ENCODE measurements around the gene RRP8.

Gene RRP8

DNA sequence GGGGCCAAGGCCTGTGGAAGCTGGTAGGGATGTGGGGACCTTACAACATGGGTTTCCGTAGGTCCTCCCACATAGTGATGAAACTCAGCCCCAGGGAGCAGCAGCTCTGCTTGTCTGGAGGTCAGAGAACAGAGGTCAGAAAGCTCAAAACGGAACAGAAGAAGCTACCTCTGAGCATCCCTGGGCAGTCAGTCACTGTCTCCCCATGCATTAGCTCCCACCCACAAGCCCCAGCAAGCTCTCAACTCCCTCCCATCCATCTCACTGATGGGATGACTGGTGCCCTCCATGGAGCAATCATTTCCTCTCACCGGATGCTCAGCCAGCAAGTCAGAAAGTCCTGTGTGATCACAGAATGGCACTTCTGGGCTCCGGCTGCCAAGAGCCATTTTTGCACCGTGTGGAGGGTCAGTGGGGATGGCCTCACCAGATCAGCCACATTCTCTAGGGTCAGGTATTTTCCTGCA lies 13.9 kb upstream of the RRP8 start:
- DNase-seq (ENCODE audit: low read depth): no peak

DNA sequence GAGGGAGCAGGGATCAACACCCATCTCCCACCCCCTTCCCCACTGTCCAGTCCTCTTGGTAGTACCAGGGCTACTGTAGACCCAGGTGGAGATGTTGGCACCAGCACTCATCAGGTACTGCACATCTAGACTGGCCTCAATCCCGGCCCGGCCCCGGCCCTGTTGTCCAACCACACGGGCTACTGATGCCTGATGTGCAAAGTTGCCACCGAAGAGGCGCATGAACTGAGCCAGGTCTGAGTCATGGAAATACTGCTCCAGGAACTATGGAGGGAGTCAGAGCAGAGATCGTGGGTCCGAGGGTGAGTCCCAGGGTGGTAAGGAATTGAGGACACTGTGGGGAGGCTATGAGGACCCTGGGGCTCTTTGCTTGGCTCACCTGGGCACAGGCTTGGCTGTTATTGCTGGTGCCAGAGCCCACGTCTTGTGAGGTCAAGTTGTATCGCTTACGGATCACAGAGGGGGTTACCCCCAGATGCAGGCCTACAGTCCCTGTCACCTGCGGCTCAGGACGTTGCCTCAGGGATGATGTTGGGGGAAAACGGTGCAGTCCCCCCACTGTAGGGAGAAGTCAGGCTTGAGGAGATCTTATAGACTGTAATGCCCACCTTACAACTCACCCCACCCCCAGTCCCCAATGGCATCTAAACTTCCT lies 13.3 kb upstream of the RRP8 start:
- no peak for DNase-seq (ENCODE audit: low read depth)

DNA sequence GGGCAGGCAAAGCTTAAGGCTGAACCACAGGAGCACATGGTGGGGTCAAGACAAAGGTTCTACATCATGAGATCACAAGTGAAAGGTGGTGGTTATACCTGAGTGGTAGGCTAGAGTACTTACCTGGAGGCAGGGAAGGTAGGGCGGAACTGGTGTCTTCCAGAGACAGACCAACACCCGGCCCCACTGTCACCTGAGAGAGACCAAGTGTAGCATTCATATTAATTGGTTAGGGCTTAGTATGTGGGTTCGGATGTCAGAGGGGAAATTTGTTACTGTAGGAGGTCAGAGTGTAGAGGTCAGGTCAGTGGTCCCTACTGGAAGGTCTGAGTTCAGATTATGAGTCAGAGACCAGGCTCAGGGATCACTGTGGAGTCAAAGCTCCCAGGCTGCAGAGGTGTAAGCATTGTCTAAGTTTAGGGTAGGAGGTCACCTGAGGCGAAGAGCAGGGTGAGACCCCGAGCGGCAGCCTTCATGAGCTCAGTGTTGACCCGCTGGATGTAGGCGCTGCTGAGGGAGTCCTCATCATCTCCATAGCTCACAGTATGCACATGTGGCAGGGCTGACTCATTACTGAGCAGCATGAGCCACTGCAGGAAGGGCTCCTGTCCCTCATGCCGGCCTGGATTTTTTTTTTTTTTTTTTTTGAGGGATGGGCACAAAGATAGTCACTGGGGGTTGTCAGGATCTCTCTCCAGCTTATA lies 12.6 kb upstream of the RRP8 start:
- DNase-seq (ENCODE audit: low read depth): no peak

DNA sequence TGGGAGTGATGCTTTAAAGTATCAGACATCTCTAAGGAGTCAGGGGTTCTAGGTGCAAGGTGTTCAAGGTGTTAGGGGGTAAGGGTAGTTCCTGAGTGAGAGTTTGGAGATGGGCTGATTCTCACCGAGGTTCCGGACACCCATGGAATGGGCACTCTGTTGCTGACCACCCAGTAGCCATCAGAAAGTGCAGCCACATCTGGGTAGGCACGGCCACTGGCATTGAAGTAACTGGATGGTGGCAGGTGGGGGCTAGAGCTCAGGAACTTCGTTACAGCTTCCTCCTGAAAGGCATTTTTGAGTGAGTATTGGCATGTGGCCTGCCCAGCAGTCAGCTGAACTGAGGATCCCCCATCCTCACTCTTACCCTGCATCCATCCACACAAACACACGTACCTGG lies 11.6 kb upstream of the RRP8 start:
- DNase-seq (ENCODE audit: low read depth): no peak

GRCh38 chr11:6614446-6614845 lies 11.0 kb upstream of the RRP8 start:
- DNase-seq (ENCODE audit: low read depth): no peak

DNA sequence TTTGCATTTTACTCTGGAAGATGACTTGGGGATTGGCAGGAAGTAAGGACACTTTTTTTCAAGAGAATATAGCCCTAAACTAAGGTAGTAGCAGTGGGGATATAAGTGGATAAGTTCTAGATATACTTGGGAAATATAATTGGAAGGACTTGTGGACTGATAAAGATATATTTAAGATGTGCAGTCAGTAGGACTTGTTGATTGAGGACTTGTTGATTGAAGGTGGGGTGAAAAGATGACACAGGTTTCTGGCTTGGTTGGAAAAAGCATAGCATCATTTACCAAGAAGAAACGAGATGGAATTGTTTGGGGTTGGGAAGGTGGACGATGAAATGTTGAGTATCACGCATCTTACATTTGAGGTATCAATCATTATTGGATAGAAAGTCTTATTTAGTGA lies 10.1 kb upstream of the RRP8 start:
- DNase-seq (ENCODE audit: low read depth): no peak

GRCh38 chr11:6612213-6613041 lies 9.0 kb upstream of the RRP8 start, which contains the start of gene TAF10:
Gene TAF10, minus strand, starts transcription at chr11:6612216. Its CDS starts 27 bp downstream, at chr11:6612189.
- peak; percentile 94 for DNase-seq (ENCODE audit: low read depth)

- no peak for DNase-seq (ENCODE audit: low read depth)
Observed at GRCh38 chr11:6611963-6612212, 8.5 kb upstream of the RRP8 start.

- DNase-seq (ENCODE audit: low read depth): peak; percentile 16
Observed at GRCh38 chr11:6611092-6611962, 7.9 kb upstream of the RRP8 start.

GRCh38 chr11:6610591-6610990 lies 7.2 kb upstream of the RRP8 start:
- DNase-seq (ENCODE audit: low read depth): no peak

- DNase-seq (ENCODE audit: low read depth): no peak
Observed at GRCh38 chr11:6609502-6610015, 6.1 kb upstream of the RRP8 start.

GRCh38 chr11:6608726-6609501 lies 5.5 kb upstream of the RRP8 start:
- DNase-seq (ENCODE audit: low read depth): no peak

DNA sequence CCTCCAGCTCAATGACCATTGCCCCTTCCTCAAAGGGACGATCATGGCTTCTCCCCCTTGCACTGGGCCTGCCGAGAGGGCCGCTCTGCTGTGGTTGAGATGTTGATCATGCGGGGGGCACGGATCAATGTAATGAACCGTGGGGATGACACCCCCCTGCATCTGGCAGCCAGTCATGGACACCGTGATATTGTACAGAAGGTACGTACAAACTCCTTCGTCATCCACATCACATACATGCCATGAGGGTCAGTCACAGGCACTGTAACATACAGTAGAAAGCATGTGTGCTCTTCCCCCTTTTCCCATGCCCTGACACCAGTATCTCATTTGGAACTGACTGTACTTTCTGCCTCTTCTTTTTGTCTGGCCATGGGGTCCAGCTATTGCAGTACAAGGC lies 4.6 kb upstream of the RRP8 start:
- DNase-seq (ENCODE audit: low read depth): no peak

DNA sequence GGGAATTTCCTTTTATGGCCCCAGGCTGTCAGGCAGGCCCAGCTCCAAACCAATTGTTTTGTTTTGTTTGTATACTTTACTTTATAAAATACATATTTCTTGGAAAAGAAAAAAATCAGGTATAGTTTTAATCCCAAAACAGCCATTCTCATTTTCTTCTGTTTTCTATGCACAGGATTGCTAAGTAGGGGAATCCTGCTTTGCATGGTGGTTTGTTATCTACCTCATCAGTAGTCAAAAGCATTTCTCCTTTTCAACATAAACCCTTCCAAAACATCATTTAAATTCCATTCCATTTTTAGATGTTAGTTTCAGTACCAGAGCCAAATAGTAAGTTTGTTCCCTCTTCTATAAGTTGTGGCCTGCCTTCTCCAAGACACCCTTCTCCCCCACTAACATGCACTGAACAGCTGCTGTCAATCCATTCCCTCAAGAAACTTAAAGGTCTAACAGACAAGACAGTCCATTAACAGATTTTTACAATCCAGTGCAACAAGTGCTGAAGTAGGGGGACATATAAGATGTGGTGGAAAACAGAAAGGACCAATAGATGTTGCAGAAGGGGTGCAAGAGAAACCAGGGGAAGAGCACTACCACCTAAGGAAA lies 3.9 kb upstream of the RRP8 start:
- DNase-seq (ENCODE audit: low read depth): no peak

DNA sequence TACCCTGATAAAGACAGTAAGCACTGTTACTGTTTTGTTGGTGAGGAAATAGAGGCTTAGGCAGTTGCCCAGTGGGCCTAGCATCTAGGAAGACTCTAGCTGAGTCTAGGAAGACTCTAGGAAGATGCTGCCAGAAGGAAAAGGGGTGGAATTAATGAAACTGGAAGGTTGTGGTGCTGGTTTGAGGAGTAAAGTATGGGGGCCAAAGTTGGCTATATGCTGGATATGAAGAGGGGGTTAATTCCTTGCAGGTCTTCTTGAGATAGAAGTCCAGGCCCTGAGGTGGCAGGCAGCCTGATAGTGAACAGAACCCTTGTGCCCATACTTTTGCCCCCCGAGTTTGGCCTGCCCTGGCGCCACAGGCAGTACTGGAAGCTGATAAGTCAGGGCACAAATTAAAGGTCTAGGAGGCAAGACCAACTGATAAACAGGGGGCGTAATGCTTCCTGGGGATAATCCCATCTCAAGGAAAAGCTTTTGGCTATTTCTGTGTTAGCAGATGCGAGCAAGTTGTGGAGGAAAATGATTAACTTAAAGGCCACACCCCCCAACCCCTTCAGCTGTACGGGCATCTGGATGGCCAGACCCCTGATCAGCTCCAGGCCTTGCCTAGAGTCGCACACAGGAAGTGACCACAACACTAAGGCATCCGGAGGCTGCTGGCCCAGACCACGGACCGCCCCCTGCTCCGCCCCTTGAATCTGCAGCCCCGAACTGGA lies 3.2 kb upstream of the RRP8 start:
- DNase-seq (ENCODE audit: low read depth): peak; percentile 37

GRCh38 chr11:6604790-6605189 lies 1.4 kb upstream of the RRP8 start:
- no peak for DNase-seq (ENCODE audit: low read depth)

- peak; percentile 29 for DNase-seq (ENCODE audit: low read depth)
Observed at GRCh38 chr11:6604081-6604626, 738 bp upstream of the RRP8 start.

GRCh38 chr11:6602096-6602940 lies 1.1 kb downstream of the RRP8 start:
- DNase-seq (ENCODE audit: low read depth): no peak

- DNase-seq (ENCODE audit: low read depth): no peak
Observed at GRCh38 chr11:6601041-6601461, 2.4 kb downstream of the RRP8 start.
